NCI-H187 treated with DMSO at 0.1 percent for 48 hours (cell line): ENCODE data around the gene FNDC10.
"Not testable (repeated sequence)": the region's sequence is repeated elsewhere in the genome, so short reads cannot be mapped to it uniquely, and the experiment has no call there.

Experiments used
- DNase-seq: peaks from one replicate; lab custom pipeline; 2025; lab: John Stamatoyannopoulos, UW

The FNDC10 gene

GRCh38 chr1:1567152-1567875, 32.6 kb downstream of the FNDC10 start:
- DNase-seq, result no peak

- no peak for DNase-seq
Measured at GRCh38 chr1:1565340-1565739, 34.6 kb downstream of the FNDC10 start.

DNA sequence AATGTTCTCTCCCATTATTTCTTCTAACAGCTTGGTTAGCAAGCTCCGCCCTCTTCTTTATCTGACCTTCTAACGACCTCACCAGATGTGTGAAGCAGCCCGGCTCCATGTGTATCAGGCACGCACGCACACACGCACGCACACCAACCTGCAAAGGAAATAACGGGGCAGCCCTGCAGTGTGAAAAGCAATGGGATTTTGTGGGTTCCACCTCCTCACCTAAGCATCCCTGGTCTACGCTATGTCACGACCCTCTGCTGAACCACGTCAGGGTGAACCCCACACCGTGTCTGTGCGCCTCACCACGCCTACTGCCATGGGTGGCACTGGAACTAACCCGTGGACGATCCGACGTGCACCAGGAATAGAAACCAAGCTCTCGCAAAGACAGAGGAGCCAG, 35.7 kb downstream of the FNDC10 start:
- no peak for DNase-seq

- no peak for DNase-seq
Measured at GRCh38 chr1:1563688-1564087, 36.2 kb downstream of the FNDC10 start.

GRCh38 chr1:1562556-1563195, 37.3 kb downstream of the FNDC10 start:
- no peak for DNase-seq

- DNase-seq, result no peak
Measured at GRCh38 chr1:1561801-1562470, 38.0 kb downstream of the FNDC10 start.

DNA sequence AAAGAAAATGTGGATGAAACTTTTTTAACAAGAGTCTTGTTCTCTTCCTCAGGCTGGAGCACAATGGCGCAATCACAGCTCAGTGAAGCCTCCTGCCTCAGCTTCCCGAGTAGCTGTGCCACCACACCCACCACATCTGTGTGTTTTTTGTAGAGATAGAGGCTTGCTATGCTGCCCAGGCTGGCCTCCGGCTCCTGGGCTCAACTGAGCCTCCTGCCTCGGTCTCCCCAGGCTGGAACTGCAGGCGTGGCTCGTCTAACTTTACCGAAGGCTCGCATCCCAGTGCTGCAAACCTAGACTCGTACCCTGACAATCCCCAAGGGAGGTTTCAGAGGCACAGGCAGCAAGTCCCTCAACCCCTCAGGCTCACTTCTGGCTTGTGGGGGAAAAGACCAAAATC, 39.8 kb downstream of the FNDC10 start:
- no peak for DNase-seq

DNA sequence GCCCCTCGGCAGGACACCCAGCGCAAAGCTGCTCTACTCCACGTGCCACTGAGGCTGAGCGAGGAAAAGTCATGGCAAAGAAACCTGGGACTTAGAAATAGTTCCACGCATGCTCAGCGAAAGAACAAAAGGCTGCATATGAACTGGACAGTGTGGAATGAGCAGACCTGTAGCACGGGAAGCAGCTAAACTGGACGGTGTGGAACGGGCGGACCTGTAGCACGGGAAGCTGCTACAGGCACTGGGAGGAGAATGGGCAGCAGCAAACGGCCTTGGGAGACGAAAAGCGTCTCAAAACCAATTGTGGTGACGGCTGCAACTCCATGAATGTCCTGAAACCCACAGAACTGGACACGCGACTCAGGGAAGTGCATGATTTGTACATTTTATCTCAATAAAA, 40.9 kb downstream of the FNDC10 start:
- no peak for DNase-seq

DNA sequence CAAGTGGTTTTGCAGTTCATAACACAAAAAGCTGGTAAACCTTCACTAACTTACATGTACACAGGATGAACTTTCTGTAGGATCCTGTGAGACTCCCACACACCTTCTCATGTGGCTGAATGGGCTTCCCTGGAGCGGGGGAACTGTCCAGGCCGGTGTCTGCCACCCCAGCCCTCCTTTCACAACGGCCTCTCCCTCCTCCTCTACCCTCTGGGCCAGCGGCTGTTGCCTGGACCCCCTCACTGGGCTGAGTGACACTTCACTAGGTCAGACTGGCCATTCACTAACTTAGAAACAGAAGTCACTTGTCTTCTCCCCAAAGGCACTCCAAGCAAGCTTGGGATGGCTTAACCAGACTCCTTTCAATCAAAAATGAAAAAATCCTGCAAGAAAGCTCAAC, 41.3 kb downstream of the FNDC10 start:
- no peak for DNase-seq

GRCh38 chr1:1557688-1558087, 42.2 kb downstream of the FNDC10 start:
- DNase-seq, result not testable (repeated sequence)

DNA sequence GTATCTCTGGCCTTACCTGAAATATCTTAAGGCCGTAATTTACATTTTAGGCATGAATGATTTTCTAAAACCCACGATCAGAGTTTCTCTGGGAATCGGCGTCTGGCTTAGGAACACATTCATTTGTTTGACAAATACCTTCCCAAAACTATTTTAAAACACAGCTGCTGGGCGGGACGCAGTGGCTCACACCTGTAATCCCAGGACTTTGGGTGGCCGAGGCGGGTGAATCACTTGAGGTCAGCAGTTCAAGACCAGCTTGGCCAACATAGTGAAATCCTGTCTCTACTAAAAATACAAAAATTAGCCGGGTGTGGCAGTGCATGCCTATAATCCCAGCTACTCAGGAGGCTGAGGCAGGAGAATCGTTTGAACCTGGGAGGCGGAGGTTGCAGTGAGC, 43.0 kb downstream of the FNDC10 start:
- not testable (repeated sequence) for DNase-seq

- no peak for DNase-seq
Measured at GRCh38 chr1:1556505-1556904, 43.4 kb downstream of the FNDC10 start.

DNA sequence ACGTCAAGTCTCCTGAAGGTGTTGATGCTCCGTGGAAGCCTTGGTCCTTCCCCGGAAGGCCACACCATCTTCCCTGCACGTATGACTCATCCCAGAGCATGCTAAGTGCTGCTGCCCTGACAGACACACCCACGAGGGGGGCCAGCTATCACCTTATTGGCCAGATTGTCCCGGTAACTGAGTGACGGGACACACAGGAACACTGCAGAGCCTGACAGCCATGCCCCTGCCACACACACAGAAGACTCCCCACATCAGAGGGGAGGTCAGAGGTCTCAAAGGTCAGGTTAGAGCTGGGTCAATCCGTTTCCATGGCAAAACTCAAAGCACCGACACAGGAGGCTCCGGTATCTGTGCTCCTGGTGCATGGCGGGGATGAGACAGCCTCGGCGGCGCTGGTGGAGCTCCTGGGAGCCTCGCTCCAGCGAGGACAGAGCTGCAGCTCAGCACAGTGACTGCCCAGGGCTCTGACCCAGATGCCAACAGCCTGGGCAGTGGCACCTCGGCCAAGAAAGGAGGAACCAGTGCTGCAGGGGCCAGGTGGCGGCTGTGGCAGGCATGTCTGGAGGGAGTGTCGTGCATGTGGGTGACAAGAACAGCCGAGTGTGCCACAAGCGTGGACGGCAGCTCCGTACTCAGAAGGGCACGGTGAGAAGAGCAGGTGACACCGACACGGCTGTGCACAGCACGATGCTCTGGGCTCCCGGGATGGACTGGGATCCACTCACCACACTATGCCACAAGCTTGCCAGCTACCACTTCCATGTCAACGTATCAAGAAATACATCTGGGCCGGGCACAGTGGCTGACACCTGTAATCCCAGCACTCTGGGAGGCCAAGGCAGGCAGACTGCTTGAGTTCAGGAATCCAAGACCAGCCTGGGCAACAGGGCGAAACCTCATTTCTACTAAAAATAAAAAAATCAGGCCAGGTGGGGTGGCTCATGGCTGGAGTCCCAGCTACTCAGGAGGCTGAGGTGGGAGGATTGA, 44.7 kb downstream of the FNDC10 start:
- no peak for DNase-seq

GRCh38 chr1:1554550-1554925, 45.4 kb downstream of the FNDC10 start:
- DNase-seq, result no peak

GRCh38 chr1:1553821-1554494, 46.0 kb downstream of the FNDC10 start:
- no peak for DNase-seq

DNA sequence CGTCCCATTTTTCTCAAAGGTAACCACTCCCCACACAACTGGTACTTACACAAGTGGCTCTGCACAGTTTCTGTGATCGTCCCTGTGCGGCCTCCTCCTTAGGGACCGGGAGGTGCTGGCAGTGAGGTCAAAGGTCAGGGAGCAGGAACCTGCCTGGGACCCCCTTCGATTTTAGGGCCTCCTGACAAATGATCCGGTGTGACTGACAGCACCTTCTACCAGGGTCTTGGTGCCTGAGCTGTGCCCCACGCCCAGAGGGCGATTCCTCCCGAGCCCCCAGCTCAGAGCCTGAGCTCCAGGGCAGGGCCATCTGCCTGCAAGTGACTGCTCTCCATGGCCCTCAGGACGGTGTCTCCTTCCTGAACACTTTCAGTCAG, 47.7 kb downstream of the FNDC10 start:
- no peak for DNase-seq

GRCh38 chr1:1551524-1552262, 48.2 kb downstream of the FNDC10 start:
- DNase-seq, result no peak

GRCh38 chr1:1550591-1551432, 49.1 kb downstream of the FNDC10 start:
- DNase-seq, result no peak

DNA sequence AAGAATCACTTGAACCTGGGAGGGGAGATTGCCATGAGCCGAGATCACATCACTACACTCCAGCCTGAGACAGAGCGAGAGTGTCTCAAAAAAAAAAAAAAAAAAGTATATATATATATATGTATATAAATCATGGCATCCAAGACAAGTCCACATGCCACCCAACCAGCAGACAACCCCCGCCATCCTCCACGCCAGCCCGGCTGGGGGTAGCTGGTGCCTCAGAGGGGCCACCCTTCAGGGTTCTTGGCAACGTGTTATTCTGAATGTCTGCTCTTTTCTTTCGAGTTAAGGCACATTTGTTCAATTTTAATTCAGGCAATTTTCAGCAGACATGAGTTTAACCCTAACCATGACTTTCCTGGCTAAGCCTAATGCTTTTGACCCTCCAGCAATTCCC, 49.8 kb downstream of the FNDC10 start:
- DNase-seq, result no peak

DNA sequence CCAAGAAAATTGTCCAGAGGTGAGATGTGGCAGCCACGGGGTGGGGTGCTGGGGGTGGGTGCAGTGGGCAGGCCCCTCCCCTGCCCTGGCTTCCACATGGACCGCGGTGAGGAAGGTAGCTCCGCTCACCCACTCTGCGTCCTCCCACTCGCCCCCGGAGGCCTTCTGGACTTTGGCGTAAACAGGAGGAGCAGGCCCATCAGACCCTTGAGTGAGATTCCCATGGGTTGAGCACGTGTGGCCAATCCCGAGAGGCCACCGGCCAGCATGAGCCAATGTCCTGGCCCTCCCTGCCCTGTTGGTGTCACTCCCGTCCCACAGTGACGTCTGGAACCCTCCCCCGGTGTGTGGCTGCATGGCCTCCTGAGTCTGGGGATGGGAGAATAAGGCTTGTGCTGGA, 51.3 kb downstream of the FNDC10 start:
- DNase-seq, result no peak
